ENCODE measurements around the gene PRDM15. TPM values are rescaled to one million over a fixed set of nuclear protein-coding genes. Genes with fewer than 3 reads are reported as not detected.

Gene PRDM15
- total RNA-seq, 1 donor from 2014 or later: 11.2 TPM

DNA sequence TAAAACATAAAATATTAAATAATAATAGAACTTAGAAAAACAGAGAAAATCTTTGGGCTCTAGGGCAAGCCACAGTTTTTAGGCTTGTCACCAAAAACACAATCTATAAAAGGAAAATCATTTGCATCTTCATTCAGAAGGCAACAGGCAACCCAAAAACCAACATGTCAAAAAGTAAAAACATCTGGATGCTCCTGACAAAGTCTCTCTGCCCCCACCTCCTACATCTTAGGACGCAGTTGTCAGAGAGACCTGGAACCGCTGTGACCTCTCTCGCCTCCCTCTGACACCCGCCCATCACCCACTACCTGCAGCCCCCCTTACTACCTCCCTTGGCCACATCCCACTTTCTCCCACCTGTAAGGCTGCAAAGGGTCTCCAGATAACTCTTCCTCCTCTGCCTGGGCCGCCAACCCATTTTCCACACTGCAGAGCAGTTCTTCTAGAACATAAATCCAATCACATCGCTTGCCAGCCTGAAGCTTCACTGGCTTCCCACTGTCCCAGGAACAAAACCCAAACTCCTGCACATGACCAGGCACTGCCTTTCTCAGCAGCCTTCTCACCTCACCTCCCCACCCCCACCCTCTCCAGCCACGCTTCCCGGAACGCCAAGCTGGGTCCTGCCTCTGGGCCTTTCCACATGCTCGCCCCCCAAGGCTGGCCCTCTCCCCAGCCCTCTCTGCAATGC, 14.7 kb downstream of the PRDM15 start:
- intact Hi-C loops (cut with micrococcal nuclease): no loop called here

DNA sequence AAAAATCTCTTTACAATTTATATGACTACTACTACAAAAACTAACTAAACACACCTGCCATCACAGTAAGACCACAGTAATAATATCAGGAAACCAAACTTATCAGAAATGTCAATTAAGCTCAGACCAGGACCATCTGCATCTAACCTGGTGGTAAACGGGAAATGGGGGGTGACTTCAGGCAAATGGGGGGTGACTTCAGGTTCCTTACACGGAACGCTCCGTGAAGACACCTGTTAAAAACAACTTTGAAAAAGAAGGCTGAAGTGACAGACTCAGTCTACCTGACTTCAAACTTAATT, 15.8 kb downstream of the PRDM15 start:
- intact Hi-C loops (cut with micrococcal nuclease): no loop called here

DNA sequence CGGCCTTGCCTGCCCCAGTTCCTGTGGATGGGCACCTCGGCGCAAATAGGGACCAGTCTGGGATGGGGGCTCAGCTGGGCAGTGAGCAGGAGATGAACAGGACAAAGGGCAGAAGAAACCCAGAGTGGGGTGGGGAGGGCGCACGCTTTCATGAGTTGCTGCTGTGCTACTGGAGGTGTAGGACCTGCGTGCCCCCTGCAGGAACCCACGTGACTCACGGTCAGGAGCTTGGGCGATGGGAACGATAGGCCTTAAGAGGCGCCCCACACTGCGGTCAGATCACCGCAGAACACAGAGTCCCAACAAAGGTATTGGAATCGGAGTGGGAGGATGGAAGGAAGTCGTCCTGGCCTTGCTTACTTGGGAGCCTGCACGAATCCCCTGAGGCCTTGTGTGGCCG, 17.2 kb downstream of the PRDM15 start:
- intact Hi-C loops (cut with micrococcal nuclease): no loop called here

DNA sequence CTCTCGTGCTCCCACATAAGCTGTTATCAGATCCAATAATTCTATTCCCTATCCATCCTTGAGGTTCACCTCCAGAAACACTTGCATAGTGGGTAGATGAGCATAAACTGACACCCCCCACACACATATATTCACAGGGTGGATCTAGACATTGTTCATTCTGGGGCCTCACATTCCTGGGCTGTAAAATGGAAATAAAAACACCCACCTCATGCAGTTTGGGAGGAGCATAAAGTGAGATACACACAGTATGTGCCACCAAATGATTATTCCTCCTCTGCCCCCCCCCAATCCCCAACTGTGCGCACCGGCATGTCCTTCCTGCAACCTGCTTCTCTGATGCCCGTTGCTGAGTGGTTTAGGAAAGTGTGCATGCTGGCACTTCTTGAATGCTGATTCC, 17.9 kb downstream of the PRDM15 start:
- intact Hi-C loops (cut with micrococcal nuclease): no loop called here

DNA sequence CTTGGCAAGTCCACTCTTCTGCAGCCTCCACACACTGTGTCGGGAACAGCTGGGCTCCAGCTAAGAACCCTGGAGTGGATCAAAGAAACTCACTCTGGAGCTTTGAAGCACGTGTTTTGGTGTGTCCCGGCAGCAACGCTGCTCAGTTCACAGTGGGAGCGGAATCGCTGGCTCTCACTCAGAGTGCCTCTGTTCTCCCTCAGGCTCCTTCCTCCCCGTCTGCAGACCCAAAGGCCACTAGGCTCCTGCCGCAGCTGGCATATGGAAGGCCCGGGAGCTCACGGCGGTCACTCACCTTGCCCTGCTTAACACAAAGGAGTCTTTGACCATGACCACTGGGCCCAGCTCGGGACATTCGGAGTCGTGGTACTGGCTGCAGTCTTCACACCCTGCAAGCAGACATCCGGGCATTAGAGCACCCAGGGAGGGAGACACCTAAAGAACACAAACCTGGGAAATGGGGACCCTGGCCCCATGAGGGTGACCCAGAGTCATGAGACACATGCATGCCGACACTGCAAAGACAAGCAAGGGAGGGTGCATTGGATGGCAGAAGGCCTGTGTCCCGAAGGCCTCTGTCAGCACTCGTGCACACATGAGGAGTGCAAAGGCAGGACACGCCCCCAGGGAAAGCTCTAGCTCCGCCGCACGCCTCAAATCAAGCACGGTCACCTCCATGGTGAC, 19.7 kb downstream of the PRDM15 start:
- intact Hi-C loops (cut with micrococcal nuclease): no loop called here

DNA sequence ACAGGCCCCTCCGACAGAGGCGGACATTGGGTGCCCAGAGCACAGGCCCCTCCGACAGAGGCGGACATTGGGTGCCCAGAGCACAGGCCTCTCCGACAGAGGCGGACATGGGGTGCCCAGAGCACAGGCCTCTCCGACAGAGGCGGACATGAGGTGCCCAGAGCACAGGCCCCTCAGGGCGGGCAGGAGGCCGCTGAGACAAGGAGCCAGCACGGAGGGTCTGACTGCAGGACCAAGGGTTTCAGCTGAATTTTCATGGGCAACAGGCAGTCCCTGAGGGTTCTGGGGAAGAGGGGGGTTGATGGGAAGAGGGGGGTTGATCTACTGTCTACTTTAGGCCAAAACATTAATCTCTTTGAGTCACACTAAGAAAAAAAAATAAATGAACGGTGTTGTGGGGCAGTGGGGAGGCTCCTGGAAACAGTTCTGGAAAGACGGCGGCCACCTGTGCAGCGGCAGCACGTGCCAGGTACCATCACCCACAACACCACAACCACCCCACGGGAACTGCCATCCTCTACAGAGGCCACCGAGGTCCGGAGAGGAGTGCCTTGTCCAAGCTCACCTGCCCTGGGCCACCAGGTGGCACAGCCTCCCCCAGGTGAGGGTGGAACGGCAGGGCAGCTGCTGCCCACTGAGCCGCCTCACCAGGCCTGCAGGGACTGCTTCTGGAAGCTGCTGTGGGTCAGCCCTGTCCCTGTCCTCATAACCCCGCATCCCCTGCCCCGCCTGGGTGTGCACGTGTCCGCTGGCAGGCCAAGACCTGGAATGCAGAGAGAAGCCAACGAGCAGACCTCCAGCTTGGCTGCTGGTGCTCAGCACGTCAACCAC, 20.5 kb downstream of the PRDM15 start:
- intact Hi-C loops (cut with micrococcal nuclease): no loop called here

DNA sequence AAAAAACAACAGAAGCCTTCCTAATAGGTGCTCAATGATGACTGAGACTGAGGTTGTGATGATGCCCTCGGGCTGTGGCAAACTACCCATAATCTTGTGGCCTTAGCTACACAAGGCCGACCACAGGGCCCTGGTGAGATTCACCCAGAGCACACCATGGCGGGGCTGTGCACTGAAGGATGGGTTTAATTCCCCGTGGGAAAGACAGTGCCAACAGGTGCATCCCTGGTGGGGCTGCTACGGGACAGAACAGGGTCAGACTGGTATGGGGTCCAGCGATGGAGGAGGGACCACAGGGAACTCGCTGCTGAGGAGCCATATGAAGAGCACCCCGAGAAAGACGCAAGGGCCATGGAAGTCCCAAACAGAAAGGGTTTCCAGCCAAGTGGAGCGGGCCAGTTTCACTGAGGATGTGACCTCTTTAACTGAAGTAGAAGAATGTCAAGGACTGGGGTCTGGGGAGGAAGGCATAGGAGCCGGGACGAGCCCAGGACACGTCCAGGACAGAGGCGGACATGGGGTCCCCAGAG, 21.3 kb downstream of the PRDM15 start:
- intact Hi-C loops (cut with micrococcal nuclease): no loop called here

DNA sequence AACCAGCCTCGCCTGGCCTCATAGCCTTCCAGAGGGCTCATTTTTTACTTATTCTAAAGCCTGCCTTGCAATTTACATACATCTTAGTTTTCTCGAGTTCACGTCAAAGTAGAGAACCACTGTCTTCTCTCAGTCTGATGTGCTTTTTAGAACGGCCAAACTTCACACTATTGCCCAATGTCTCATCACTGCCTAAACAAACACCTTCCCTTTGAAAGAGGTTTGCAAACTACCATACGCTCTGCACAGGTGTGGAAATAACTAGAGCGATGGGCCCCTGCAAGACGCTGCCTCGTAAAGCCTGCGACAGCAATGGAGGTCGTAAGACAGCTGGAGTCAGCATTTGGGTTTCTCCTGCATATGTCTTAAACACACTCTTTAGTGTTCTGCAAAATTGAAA, 22.6 kb downstream of the PRDM15 start:
- intact Hi-C loops (cut with micrococcal nuclease): no loop called here

DNA sequence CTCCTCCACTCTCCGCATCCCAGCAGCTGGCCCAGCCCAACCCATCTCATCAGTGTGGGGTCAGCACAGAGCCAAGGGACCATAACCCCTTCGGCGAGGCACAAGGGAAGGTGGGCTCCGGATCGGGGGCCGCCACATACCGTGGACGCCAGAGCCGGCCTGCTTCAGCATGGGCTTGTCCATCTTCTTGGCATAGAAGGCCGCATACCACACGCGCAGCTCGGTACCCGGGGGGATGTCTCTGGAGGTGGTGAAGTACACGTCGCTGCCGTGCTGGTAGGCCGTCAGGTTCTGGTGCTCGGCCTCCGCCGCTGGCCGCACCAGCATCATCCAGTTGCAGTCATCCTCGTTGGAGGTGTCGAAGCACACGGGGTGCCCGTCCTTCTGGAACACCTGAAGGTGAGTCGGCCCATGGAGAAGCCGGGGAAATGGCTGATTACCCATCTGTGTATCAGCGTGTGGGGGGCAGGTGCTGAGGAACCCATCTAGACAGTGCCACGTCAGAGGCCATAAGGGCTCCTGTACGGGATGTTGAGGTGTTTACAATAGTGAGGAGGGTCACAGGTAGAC, 24.6 kb downstream of the PRDM15 start:
- intact Hi-C loops (cut with micrococcal nuclease): no loop called here

DNA sequence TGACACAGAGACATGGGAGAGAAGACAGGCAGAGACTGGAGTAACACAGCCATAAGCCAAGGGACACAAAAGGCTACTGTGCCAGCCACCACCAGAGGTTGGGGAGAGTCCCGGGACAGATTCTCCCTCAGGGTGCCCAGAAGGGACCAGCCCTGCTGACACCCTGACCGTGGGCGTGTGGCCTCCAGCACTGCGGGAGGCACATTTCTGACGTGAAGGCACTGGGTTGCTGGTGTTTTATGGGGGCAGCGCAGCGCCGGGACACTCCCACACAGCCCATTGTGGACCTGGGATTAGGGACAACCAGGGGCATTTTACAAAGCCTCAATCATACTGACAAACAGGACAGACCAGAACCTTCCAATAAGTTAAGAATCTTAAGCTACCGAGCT, 26.2 kb downstream of the PRDM15 start:
- intact Hi-C loops (cut with micrococcal nuclease): no loop called here

DNA sequence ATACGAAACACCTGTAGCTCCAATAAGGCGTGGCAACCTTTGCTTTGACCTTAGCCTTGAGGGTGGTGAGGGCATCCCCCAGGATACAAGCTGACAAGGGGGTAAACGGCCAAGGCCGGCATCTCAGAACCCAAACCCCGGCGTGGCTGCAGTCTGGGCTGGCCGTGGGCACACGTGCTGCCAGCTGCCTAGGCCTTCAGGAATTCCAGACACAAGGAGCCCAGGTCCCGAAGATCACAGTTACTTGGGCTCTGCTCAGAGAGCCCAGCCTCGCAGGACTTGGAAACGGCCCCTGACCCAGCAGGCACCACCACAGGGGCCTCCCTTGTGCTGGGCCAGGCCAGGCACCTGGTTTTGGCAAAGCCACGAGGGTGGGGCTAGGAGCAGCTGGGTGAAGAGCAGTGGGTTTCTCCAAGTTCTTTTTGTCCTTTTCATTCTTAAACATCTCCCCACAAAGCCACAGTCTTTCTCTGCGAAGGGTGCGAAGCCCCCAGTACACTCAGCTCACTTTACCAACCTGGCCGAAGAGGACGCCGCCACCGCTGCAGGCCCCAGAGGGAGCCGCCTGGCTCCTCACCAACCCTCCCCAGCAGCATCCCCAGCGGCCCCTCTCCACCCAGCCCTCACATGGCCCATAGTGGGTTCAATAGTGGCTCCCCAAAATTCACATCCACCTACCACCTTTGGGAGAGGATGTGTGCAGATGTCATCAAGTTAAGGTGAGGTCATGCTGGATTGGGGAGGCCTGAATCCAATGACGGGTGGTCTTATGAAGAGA, 26.8 kb downstream of the PRDM15 start:
- intact Hi-C loops (cut with micrococcal nuclease): no loop called here

DNA sequence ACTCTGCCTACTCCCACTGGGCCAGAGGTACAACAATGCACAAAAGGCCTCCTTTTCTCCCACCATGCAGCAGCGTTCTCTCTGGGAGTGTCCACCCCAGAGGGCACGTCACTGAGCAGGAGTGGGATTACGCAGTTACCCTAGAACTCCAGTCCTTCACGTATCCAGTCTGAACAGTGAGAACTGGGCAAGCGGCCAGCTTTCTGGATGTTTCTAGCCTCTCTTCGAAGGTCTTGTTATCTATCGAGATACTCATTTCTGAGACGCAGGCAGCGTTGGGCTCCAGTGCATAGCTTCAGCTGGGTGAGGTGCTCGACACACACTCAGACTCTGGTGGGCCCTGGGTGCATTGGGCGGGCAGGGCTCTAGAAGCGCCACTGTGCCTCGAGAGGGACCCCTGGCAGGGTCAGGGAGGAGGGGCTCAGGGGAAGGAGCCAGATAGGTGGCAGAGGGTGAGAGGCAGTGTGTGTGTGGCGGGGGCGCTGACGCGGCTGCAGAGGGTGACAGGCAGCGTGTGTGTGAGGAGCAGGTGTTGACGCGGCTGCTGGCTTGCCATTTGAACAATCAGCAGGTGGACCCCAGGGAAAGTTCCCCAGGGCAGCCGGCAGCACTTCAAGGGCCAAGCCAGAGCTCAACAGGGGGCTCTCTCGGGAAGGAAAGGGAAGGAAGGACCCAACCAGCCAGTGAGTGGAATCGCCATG, 27.9 kb downstream of the PRDM15 start:
- intact Hi-C loops (cut with micrococcal nuclease): no loop called here

DNA sequence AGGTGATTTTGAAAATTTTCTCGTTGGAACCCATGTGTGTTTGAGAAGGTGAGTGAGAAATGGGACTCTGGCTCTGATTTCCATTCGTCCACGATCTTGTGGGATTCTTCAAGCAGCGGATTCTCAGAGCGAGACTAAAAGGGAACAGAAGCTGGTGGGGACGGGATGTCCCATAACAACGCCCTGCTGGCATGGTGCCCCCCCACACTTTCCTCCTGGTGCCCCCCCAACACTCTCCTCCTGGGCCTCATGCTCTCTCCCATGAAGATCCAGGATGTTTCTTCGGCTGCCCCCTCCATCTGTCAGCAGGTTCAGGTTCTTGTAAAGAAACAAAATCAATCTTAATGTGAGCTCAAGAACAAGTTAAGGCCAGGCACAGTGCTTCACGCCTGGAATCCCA, 29.1 kb downstream of the PRDM15 start:
- intact Hi-C loops (cut with micrococcal nuclease): no loop called here

DNA sequence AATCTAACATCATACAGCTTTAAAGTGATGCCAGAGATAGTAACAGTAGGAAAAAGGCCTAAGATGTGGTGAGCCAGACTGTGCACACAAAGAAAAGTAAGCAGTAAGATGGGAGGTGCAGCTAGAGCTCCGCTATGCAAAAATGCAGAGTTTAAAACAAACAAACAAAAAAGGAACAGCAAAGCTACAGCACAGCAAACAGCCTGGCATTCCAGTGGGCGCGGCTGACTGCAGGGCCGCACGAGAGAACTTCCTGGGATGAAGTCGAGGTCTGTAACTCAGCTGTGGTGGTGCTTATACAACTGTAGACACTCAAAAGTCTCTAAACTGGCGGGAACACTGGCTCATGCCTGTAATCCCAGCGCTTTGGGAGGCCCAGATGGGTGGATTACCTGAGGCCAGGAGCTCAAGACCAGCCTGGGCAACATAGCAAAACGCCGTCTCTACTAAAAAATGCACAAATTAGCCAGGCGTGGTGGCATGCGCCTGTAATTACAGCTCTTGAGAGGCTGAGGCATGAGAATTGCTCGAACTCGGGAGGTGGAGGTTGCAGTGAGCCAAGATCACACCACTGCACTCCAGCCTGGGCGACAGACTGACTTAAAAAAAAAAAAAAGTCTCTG, 30.1 kb downstream of the PRDM15 start:
- intact Hi-C loops (cut with micrococcal nuclease): no loop called here

DNA sequence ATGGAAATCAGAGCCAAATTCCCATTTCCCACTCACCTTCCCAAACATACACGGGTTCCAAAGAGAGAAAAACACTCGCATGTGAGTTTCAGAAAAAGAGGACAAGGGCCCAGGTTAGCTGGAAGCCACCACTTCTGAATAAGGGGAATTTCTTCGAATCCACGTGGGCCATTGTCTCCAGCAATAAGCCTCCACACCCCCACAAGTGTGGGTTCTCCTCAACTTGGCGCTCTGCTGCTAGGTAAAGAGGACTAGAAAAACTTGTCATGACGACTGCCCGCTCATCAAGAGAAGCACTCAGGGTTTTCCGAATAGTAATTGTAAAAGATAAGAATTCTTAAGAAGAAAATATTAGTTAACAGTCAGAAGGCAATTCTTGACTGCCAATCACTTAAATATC, 30.6 kb downstream of the PRDM15 start:
- intact Hi-C loops (cut with micrococcal nuclease): no loop called here

DNA sequence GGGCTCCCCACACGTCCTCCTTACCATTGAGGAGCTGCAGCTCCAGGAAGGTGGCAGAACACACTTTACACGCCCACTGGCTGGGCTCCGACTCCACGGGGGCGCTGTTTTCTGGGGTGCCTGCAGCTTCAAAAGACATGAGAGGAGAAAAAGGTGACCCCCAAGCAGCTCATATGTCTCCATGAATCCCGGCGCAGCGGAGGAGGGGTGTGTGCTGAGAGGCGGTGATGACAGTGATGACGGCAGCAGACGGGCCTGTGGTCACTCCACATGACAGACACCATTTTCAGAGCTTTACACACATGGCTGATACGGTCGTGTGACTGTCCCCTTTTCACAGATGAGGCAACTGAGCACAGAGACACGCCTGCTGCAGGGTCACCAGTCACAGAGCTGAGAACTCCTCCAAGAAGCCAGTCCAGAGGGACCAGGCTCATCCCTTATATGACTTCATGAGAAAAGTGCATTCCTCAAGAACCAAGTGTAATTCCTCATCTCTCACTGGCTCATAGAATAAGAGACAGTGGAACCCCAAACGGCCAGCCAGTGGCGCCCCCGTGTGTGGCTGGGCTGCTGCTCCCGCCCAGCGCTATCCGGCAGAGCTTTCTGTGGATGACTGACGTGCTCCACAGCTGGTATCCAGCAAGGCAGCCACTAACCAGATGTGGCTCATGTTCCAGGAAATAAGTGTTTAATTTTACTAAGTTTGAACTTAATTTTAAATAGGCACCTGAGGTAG, 31.9 kb downstream of the PRDM15 start:
- intact Hi-C loops (cut with micrococcal nuclease): no loop called here

DNA sequence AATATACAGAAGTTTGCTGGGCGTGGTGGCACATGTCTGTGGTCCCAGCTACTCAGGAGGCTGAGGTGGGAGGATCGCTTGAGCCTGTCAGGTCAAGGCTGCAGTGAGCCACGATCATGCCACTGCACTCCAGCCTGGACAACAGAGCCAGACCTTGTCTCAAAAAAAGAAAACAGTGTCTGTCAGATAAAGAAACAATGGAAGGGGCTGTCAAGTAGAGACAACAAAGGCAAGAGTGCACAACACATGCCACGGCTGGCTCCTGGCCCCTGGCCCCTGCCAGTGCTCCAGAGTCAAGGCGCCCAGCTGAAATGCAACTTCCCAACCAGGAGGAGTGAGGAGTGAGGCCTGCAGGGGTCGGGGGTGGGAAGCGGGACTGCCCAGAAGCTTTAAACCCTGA, 32.6 kb downstream of the PRDM15 start:
- intact Hi-C loops (cut with micrococcal nuclease): no loop called here

DNA sequence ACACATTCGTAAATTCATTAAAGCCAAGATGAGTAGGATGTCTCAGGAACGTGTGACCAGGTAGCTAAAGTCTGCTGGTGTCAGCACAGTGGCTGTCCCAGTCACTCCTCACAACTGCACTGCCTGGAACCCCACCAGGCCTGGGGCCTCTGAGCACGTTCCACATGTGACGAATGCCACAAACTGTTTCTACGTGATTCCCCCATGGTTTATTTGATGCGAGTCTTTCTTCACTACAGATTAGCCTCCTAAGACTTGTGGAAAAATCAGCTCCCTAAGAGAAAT, 33.2 kb downstream of the PRDM15 start:
- intact Hi-C loops (cut with micrococcal nuclease): no loop called here

DNA sequence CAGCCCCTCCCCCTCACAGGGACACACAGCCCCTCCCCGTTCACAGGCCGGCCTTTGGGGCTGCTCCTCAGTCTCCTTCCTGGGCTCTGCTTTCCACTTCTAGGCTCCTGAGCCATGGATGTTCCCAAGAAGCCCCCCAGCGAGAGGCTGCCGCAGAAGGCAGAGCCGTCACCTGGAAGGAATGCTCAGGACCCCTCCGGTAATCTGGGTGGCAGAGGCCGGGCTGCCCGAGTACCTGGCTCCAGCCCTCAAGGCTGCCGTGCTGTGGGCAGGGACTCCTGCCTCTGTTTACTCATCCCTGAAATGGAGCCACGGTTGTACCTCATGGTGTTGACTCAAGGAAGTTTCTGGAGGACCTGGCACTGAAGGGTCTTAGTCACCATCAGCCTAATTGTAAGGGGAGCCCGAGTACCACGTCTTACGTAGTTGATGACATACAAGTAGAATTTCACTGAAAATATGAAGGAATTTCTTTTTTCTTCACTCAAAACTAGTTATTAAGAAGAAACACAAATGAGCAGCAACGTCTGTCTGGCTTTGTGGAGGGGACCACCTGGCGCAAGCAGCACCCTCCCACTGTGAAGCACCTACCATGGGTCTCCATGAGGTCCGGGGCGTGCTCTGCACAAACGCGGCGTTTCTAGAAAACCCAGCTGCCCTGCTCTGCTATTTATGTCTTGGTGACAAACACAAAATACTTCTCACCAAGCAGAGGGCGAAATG, 33.7 kb downstream of the PRDM15 start:
- intact Hi-C loops (cut with micrococcal nuclease): no loop called here
